ENCODE results near the gene MPZL3.
"Not testable (repeated sequence)": the region's sequence is repeated elsewhere in the genome, so short reads cannot be mapped to it uniquely, and the experiment has no call there.

Gene MPZL3

DNA sequence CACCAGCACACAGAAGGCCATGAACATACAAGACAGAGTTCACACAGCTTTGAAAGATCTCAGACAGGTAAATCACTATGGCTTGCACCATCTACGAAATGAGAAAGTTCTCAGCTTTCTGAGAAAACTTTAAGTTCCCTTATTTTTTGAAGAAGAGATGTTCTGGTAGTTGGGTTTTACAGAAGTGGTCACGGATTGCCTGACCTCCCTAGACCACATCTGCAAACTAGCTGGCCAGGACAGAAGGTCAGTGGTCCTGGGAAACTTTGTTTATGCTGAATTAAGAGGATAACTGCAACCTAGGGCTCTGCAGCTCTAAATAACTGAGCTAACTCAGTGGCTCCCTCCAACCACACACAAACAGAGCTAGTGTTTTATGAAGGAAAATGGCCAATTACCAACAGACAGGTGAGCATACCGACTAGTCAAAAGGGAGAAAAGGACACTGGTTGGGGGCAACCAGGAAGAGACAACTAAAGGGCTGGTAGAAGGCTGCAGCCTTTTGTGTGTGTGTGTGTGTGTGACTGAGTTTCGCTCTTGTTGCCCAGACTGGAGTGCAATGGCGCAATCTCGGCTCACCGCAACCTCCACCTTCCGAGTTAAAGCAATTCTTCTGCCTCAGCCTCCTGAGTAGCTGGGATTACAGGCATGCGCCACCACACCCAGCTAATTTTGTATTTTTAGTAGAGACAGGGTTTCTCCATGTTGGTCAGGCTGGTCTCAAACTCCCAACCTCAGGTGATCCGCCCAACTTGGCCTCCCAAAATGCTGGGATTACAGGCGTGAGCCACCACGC, 67.2 kb downstream of the MPZL3 start:
- Histone ChIP-seq H3K4me3 (ENCODE audit: low read depth in 1 of 2, low read length in 2 of 2) (no peak overlapping the region), H3K79me2 (ENCODE audit: insufficient read depth, low read length) (no peaks in the 10 kb centered on the region), H3K9ac (ENCODE audit: low read depth, low read length) (no peak overlapping the region), H2AFZ (ENCODE audit: low read depth, low read length) (no peak overlapping the region), H3K4me1 (ENCODE audit: insufficient read depth, low read length) (0 out of 2 replicates have a peak, but pooled peaks cover 4% of the 10 kb centered on the region), H3K27me3 (ENCODE audit: insufficient read depth, low read length, poor library complexity) (no peaks in the 10 kb centered on the region), H4K20me1 (ENCODE audit: insufficient read depth, low read length) (no peaks in the 10 kb centered on the region), H3K4me2 (ENCODE audit: insufficient read depth, low read length) (no peak overlapping the region), H3K9me3 (ENCODE audit: insufficient read depth, low read length, severe bottlenecking) (no peaks in the 10 kb centered on the region), H3K27ac (ENCODE audit: low read length) (no peak overlapping the region), H3K36me3 (ENCODE audit: insufficient read depth, low read length) (no peaks in the 10 kb centered on the region)
- TF ChIP-seq EZH2 (IDR thresholded peaks at IDR 0.05; ENCODE audit: borderline replicate concordance, low read depth, low read length, severe bottlenecking) = no peak
- TF ChIP-seq, protein P1, sequence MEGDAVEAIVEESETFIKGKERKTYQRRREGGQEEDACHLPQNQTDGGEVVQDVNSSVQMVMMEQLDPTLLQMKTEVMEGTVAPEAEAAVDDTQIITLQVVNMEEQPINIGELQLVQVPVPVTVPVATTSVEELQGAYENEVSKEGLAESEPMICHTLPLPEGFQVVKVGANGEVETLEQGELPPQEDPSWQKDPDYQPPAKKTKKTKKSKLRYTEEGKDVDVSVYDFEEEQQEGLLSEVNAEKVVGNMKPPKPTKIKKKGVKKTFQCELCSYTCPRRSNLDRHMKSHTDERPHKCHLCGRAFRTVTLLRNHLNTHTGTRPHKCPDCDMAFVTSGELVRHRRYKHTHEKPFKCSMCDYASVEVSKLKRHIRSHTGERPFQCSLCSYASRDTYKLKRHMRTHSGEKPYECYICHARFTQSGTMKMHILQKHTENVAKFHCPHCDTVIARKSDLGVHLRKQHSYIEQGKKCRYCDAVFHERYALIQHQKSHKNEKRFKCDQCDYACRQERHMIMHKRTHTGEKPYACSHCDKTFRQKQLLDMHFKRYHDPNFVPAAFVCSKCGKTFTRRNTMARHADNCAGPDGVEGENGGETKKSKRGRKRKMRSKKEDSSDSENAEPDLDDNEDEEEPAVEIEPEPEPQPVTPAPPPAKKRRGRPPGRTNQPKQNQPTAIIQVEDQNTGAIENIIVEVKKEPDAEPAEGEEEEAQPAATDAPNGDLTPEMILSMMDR (IDR thresholded peaks at IDR 0.05; ENCODE audit: borderline replicate concordance, extremely low read depth, low read length, poor library complexity, severe bottlenecking) = no peak
- ATAC-seq (ENCODE audit: insufficient read depth, low read depth) (no peak), DNase-seq (no peak)

DNA sequence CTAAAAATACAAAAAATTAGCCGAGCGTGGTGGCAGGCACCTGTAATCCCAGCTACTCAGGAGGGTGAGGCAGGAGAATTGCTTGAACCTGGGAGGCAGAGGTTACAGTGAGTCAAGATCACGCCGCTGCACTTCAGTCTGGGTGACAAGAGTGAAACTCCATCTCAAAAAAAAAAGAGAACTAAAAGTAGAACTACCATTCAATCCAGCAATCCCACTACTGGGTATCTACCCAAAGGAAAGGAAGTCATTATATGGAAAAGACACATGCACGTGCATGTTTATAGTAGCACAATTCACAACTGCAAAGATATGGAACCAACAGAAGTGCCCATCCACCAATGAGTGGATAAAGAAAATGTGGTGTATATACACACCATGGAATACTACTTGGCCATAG, 68.5 kb downstream of the MPZL3 start:
- H4K20me1 ChIP-seq (ENCODE audit: insufficient read depth, low read length); H3K9me3 ChIP-seq (ENCODE audit: insufficient read depth, low read length, severe bottlenecking); H3K4me1 ChIP-seq (ENCODE audit: insufficient read depth, low read length); H2AFZ ChIP-seq (ENCODE audit: low read depth, low read length); H3K79me2 ChIP-seq (ENCODE audit: insufficient read depth, low read length); H3K4me2 ChIP-seq (ENCODE audit: insufficient read depth, low read length); DNase-seq; H3K9ac ChIP-seq (ENCODE audit: low read depth, low read length); H3K4me3 ChIP-seq (ENCODE audit: low read depth in 1 of 2, low read length in 2 of 2); H3K27ac ChIP-seq (ENCODE audit: low read length); H3K36me3 ChIP-seq (ENCODE audit: insufficient read depth, low read length); H3K27me3 ChIP-seq (ENCODE audit: insufficient read depth, low read length, poor library complexity); ATAC-seq (ENCODE audit: insufficient read depth, low read depth): not testable (repeated sequence)

DNA sequence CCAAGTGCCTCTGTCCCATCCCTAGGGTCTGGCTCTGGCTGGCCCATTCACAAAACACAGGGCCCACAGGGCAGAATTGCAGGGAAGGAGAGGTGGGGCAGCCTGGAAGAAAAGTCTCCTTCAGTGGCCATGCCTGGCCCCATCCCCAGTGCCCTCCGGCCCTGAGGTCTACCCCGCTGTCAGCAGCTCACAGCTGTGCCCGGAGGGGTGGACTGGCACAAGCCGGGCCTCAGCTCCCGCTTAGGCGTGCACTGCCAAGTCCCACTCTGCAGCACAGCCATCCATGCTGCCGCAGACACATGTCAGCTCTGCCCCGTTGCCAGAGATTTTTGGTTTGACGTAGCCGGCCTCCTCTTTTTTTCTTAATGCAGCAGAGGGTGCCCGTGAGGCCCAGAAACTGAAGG, 71.9 kb downstream of the MPZL3 start:
- H3K9me3 ChIP-seq (ENCODE audit: insufficient read depth, low read length, severe bottlenecking) = no peaks in the 10 kb centered on the region
- H3K4me1 ChIP-seq (ENCODE audit: insufficient read depth, low read length) = 0 out of 2 replicates have a peak, but pooled peaks cover 6% of the 10 kb centered on the region
- no peaks in the 10 kb centered on the region for H4K20me1 ChIP-seq (ENCODE audit: insufficient read depth, low read length)
- TF ChIP-seq EZH2 (IDR thresholded peaks at IDR 0.05; ENCODE audit: borderline replicate concordance, low read depth, low read length, severe bottlenecking) = no peak
- TF ChIP-seq, protein P1 (IDR thresholded peaks at IDR 0.05; ENCODE audit: borderline replicate concordance, extremely low read depth, low read length, poor library complexity, severe bottlenecking) = no peak
- H3K4me3 ChIP-seq (ENCODE audit: low read depth in 1 of 2, low read length in 2 of 2) = no peak overlapping the region
- no peak overlapping the region; the same call in 1 of the 2 replicates for H3K4me2 ChIP-seq (ENCODE audit: insufficient read depth, low read length)
- H3K36me3 ChIP-seq (ENCODE audit: insufficient read depth, low read length) = no peaks in the 10 kb centered on the region
- H2AFZ ChIP-seq (ENCODE audit: low read depth, low read length) = no peak overlapping the region
- ATAC-seq (ENCODE audit: insufficient read depth, low read depth) (peak; percentile 93), DNase-seq (peak; percentile 72)
- no peaks in the 10 kb centered on the region for H3K79me2 ChIP-seq (ENCODE audit: insufficient read depth, low read length)
- peak overlapping the region; percentile 13; the same call in 1 of the 2 replicates for H3K9ac ChIP-seq (ENCODE audit: low read depth, low read length)
- peaks cover 5% of the 10 kb centered on the region for H3K27me3 ChIP-seq (ENCODE audit: insufficient read depth, low read length, poor library complexity)
- no peak overlapping the region for H3K27ac ChIP-seq (ENCODE audit: low read length)

DNA sequence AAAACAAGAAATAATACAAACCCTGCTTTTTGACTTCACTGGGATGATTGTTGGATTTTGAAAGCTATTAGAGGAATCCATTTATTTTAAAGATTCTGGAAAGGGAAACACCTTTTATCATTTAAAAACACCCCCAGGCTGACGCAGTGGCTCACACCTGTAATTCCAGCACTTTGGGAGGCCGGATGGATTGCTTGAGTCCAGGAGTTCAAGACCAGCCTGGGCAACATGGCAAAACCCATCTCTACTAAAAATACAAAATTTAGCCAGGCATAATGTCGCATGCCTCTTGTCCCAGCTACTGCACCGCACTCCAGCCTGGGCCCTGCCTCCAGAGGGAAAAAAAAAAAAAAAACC, 75.4 kb downstream of the MPZL3 start:
- peaks cover 10% of the 10 kb centered on the region for H3K4me1 ChIP-seq (ENCODE audit: insufficient read depth, low read length)
- H3K27me3 ChIP-seq (ENCODE audit: insufficient read depth, low read length, poor library complexity) = peaks cover 10% of the 10 kb centered on the region
- TF ChIP-seq, protein P1 (IDR thresholded peaks at IDR 0.05; ENCODE audit: borderline replicate concordance, extremely low read depth, low read length, poor library complexity, severe bottlenecking) = no peak
- TF ChIP-seq EZH2 (IDR thresholded peaks at IDR 0.05; ENCODE audit: borderline replicate concordance, low read depth, low read length, severe bottlenecking) = no peak

More for the DNA sequence above, 75.4 kb downstream of the MPZL3 start:
- Histone ChIP-seq H2AFZ (ENCODE audit: low read depth, low read length) (no peak overlapping the region), H3K9ac (ENCODE audit: low read depth, low read length) (no peak overlapping the region), H3K27ac (ENCODE audit: low read length) (no peak overlapping the region), H4K20me1 (ENCODE audit: insufficient read depth, low read length) (no peaks in the 10 kb centered on the region), H3K9me3 (ENCODE audit: insufficient read depth, low read length, severe bottlenecking) (no peaks in the 10 kb centered on the region), H3K36me3 (ENCODE audit: insufficient read depth, low read length) (no peaks in the 10 kb centered on the region), H3K79me2 (ENCODE audit: insufficient read depth, low read length) (no peaks in the 10 kb centered on the region), H3K4me2 (ENCODE audit: insufficient read depth, low read length) (no peak overlapping the region), H3K4me3 (ENCODE audit: low read depth in 1 of 2, low read length in 2 of 2) (no peak overlapping the region)
- no peak for DNase-seq
- no peak for ATAC-seq (ENCODE audit: insufficient read depth, low read depth)

Measured in DND-41 (cell line).